ENCODE measurements around the gene PHKA2. TPM values are rescaled to one million over a fixed set of nuclear protein-coding genes. Genes with fewer than 3 reads are reported as not detected.

The PHKA2 gene
- total RNA-seq, 3 donors from 2014 or later (not counting 1 experiment from before 2014, with no cell fraction given), result 34.2 to 45.9 (median 35.1) TPM

GRCh38 chrX:18971506-18971905 lies 12.4 kb downstream of the PHKA2 start:
- no peaks in the 10 kb centered on the region for H3K4me1 ChIP-seq (ENCODE audit: control insufficient read depth, insufficient read depth, low read length)
- WGBS (ENCODE audit: insufficient coverage), result no CpG with 5 or more reads among the region's 2 CpGs
- no peaks in the 10 kb centered on the region for H3K9me3 Mint-ChIP-seq
- no peaks in the 10 kb centered on the region for H3K27me3 ChIP-seq (ENCODE audit: control insufficient read depth, insufficient read depth, low read length)
- intact Hi-C loops (cut with micrococcal nuclease), result no loop called here
- H3K36me3 ChIP-seq (ENCODE audit: control insufficient read depth, insufficient read depth, low read length), result no peaks in the 10 kb centered on the region
- ATAC-seq, result no peak
- H3K4me1 Mint-ChIP-seq, result peaks cover 6 to 19% of the 10 kb centered on the region in 2 donors
- H3K27ac ChIP-seq (ENCODE audit: low read length), result no peak overlapping the region
- no peak overlapping the region for H3K4me3 ChIP-seq (ENCODE audit: low read length)
- no peak for DNase-seq
- H3K4me3 Mint-ChIP-seq, result no peak overlapping the region
- TF ChIP-seq CTCF (IDR thresholded peaks at IDR 0.05), result no peak
- no peaks in the 10 kb centered on the region for H3K36me3 Mint-ChIP-seq
- H3K27ac Mint-ChIP-seq, result no peak overlapping the region
- H3K27me3 Mint-ChIP-seq (ENCODE audit: low read depth in 2 of 2), result no peaks in the 10 kb centered on the region
- H3K9me3 ChIP-seq (ENCODE audit: control insufficient read depth, insufficient read depth, low read length), result no peaks in the 10 kb centered on the region

- intact Hi-C loops (cut with micrococcal nuclease), result no loop called here
- no peaks in the 10 kb centered on the region for H3K36me3 Mint-ChIP-seq
- no peaks in the 10 kb centered on the region for H3K9me3 Mint-ChIP-seq
- Histone ChIP-seq H3K4me3 (ENCODE audit: low read length) (no peak overlapping the region), H3K27me3 (ENCODE audit: control insufficient read depth, insufficient read depth, low read length) (no peaks in the 10 kb centered on the region), H3K27ac (ENCODE audit: low read length) (no peak overlapping the region), H3K36me3 (ENCODE audit: control insufficient read depth, insufficient read depth, low read length) (no peaks in the 10 kb centered on the region), H3K4me1 (ENCODE audit: control insufficient read depth, insufficient read depth, low read length) (no peaks in the 10 kb centered on the region), H3K9me3 (ENCODE audit: control insufficient read depth, insufficient read depth, low read length) (no peaks in the 10 kb centered on the region)
- ATAC-seq (no peak), DNase-seq (no peak)
- H3K4me3 Mint-ChIP-seq, result no peak overlapping the region
- H3K4me1 Mint-ChIP-seq, result peaks cover 6 to 16% of the 10 kb centered on the region in 2 donors
- TF ChIP-seq CTCF (IDR thresholded peaks at IDR 0.05), result no peak
- H3K27ac Mint-ChIP-seq, result no peak overlapping the region
- no peaks in the 10 kb centered on the region for H3K27me3 Mint-ChIP-seq (ENCODE audit: low read depth in 2 of 2)
Measured at GRCh38 chrX:18970465-18970864, 13.4 kb downstream of the PHKA2 start.

- DNase-seq (no peak), ATAC-seq (no peak)
- H3K9me3 ChIP-seq (ENCODE audit: control insufficient read depth, insufficient read depth, low read length), result no peaks in the 10 kb centered on the region
- Mint-ChIP-seq H3K27me3 (ENCODE audit: low read depth in 2 of 2) (no peaks in the 10 kb centered on the region), H3K27ac (no peak overlapping the region), H3K4me3 (no peak overlapping the region), H3K9me3 (no peaks in the 10 kb centered on the region), H3K4me1 (peaks cover 12 to 18% of the 10 kb centered on the region in 2 donors), H3K36me3 (no peaks in the 10 kb centered on the region)
- H3K4me3 ChIP-seq (ENCODE audit: low read length), result no peak overlapping the region
- WGBS (ENCODE audit: insufficient coverage), result over 99% methylated on average over 5 of the region's 5 CpGs
- no peaks in the 10 kb centered on the region for H3K36me3 ChIP-seq (ENCODE audit: control insufficient read depth, insufficient read depth, low read length)
- H3K27me3 ChIP-seq (ENCODE audit: control insufficient read depth, insufficient read depth, low read length), result no peaks in the 10 kb centered on the region
- no peak overlapping the region for H3K27ac ChIP-seq (ENCODE audit: low read length)
- H3K4me1 ChIP-seq (ENCODE audit: control insufficient read depth, insufficient read depth, low read length), result no peaks in the 10 kb centered on the region
- TF ChIP-seq CTCF (IDR thresholded peaks at IDR 0.05), result no peak
- intact Hi-C loops (cut with micrococcal nuclease), result no loop called here
Measured at GRCh38 chrX:18966624-18967023, 17.3 kb downstream of the PHKA2 start.

GRCh38 chrX:18964901-18965300 lies 19.0 kb downstream of the PHKA2 start:
- 94% methylated on average over 5 of the region's 9 CpGs for WGBS (ENCODE audit: insufficient coverage)
- Mint-ChIP-seq H3K27me3 (ENCODE audit: low read depth in 2 of 2) (no peaks in the 10 kb centered on the region), H3K4me3 (no peak overlapping the region), H3K9me3 (no peaks in the 10 kb centered on the region), H3K36me3 (no peaks in the 10 kb centered on the region), H3K4me1 (peaks cover 20 to 28% of the 10 kb centered on the region in 2 donors), H3K27ac (no peak overlapping the region)
- ATAC-seq (no peak), DNase-seq (no peak)
- Histone ChIP-seq H3K4me3 (ENCODE audit: low read length) (no peak overlapping the region), H3K4me1 (ENCODE audit: control insufficient read depth, insufficient read depth, low read length) (no peaks in the 10 kb centered on the region), H3K9me3 (ENCODE audit: control insufficient read depth, insufficient read depth, low read length) (no peaks in the 10 kb centered on the region), H3K27ac (ENCODE audit: low read length) (no peak overlapping the region), H3K27me3 (ENCODE audit: control insufficient read depth, insufficient read depth, low read length) (no peaks in the 10 kb centered on the region), H3K36me3 (ENCODE audit: control insufficient read depth, insufficient read depth, low read length) (no peaks in the 10 kb centered on the region)
- TF ChIP-seq CTCF (IDR thresholded peaks at IDR 0.05), result no peak
- intact Hi-C loops (cut with micrococcal nuclease), result no loop called here

All from natural killer cell (primary cell).